ENCODE results near the gene CAPN7.

GRCh38 chr3:15159501-15160136 lies 46.4 kb upstream of the CAPN7 start:
- TF ChIP-seq, protein P1, sequence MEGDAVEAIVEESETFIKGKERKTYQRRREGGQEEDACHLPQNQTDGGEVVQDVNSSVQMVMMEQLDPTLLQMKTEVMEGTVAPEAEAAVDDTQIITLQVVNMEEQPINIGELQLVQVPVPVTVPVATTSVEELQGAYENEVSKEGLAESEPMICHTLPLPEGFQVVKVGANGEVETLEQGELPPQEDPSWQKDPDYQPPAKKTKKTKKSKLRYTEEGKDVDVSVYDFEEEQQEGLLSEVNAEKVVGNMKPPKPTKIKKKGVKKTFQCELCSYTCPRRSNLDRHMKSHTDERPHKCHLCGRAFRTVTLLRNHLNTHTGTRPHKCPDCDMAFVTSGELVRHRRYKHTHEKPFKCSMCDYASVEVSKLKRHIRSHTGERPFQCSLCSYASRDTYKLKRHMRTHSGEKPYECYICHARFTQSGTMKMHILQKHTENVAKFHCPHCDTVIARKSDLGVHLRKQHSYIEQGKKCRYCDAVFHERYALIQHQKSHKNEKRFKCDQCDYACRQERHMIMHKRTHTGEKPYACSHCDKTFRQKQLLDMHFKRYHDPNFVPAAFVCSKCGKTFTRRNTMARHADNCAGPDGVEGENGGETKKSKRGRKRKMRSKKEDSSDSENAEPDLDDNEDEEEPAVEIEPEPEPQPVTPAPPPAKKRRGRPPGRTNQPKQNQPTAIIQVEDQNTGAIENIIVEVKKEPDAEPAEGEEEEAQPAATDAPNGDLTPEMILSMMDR (IDR thresholded peaks at IDR 0.05 in 4 of 5, conservative IDR thresholded peaks at IDR 0.05 in 1 of 5): no peak
- no peak for TF ChIP-seq POLR2A (IDR thresholded peaks at IDR 0.05)
